Suppressor macrophage (primary cell): ENCODE data around the gene SEMA5A.

Source experiments
- DNase-seq, 4 experiments: peaks; one replicate each; pipeline ENCODE4 v3.0.0-alpha.2; 2020 to 2022

SEMA5A gene

GRCh38 chr5:9105851-9106250 lies 440.0 kb downstream of the SEMA5A start:
- no peak for DNase-seq

- DNase-seq, result no peak
Measured at GRCh38 chr5:9104571-9105339, 441.1 kb downstream of the SEMA5A start.

DNA sequence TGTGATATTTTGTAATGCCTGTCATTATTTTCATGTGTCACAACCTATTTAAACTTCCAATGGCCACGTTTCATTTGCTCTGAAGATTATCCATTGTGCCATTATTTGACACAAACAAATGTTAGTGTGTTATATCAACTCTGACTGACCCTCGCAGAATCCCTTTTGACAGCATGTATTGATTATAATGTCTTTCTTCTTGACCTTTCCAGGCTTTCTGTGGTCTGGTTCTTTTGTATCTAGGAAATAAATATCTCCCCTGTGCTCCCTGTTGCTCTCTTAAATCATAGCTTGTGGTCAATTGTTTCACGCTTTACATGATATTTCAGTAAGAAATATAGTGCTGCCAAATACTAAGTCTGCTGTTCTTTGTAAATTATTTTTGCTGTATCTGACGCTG lies 442.6 kb downstream of the SEMA5A start:
- no peak for DNase-seq

DNA sequence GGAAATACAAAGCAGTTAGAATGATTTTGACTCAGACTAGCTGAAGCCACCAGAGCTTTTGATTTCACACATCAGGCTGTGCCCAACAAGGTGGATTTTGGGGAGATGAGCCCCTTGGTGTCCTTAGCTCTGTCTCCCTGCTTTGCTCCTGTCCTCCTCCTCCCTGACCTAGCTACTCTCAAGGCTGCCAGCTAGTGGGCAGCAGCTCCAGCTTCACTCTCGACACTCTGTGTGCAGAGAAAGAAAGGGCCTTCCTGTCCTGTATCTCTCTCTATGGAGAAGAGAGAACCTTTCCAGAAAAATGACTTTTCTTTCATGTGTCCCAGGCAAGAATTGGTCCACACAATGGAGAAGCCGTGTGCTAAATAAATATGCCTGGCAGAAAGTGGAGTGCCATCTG lies 446.2 kb downstream of the SEMA5A start:
- no peak for DNase-seq

- no peak for DNase-seq
Measured at GRCh38 chr5:9098990-9099389, 446.9 kb downstream of the SEMA5A start.

DNA sequence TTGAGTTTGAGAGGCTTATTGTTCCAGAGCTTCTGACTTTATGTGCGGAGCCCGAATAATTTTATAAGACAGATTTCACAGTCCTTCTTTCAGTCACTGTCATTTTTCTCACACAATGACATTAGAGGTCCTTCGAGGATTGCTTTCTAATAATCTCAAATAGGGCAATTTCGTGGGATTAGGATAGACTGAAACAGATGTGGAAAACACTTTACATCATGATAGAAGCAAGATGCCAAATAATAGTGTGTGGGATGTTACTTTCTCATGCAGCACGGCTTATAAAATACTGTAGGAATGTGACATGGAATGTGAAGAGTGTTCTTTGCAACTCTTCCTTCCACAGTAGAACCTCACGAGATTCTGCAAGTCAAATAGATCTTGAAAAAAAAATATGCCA lies 451.3 kb downstream of the SEMA5A start:
- DNase-seq, result no peak

DNA sequence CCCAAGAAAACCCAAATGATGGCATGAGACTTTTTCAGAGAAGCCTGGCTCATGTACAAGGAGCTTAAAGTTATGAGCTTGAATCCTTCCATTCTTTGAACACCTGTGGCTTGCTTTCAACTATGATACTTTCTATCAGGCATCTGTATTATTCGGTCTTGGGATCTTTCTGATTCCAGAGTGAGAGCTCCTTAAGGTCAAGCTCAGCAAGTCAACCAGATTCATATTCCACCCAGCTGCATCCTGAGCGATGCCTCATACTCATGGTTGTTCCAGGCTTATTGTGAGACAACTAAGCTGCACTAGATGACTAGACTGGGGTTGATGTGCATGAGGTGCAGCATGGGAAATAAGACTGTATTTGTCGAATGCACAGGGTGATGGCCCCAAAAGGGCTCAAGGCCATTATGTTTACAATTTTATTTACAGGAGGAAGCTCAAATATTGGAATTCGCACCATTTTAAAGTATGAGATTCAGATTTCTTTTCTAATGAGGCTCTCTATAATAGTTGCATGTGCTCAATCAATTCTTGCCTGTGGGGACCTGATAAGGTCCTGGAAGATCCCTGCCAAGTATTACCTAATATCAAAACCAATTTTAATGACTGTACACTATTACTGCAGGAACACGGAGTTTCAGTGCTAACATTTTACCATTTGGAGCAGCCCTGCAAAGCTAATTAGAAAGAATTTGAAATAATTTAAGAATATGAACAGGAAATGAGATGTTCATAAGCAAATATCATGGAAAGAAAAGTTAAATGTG lies 453.8 kb downstream of the SEMA5A start:
- DNase-seq, result no peak

GRCh38 chr5:9090381-9091026 lies 455.4 kb downstream of the SEMA5A start:
- no peak for DNase-seq

DNA sequence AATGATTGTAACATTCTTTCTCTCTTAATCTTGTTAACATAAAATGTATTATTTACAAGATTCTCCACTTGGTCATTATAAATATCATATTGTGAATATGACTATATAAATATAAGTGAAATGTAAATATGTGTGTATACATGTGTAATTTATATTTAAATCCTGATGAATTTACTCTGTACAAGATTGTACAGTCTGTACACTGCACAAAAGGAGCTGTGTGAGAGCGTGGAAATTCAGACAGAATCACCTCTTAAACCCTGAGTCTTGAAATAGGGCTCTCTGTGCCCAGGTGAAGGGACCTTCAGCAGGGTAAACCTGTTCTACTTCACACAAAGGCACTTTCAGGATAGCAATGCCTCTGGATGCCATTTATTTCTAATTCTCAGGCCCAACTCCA lies 456.0 kb downstream of the SEMA5A start:
- no peak for DNase-seq

GRCh38 chr5:9082996-9083395 lies 462.9 kb downstream of the SEMA5A start:
- no peak for DNase-seq

DNA sequence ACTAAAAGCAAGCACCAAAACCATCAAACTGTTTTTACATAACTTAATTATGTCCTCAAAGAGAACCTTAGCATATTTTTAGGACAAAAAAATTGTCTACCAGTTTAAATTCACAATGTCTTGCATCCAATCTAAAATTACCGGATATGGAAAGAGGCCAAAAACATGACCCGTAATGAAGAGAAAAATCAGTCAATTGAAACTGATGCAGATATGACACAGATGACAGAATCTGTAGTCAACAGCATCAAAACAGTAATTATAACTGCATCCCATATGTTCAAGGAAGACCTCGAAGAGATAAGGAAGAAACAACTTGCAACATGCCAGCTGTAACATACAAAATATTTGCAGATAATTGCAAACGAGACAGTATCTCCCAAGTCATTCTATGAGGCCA lies 473.2 kb downstream of the SEMA5A start:
- no peak for DNase-seq

GRCh38 chr5:9071524-9071923 lies 474.4 kb downstream of the SEMA5A start:
- no peak for DNase-seq

- DNase-seq, result no peak
Measured at GRCh38 chr5:9071074-9071473, 474.8 kb downstream of the SEMA5A start.

GRCh38 chr5:9069650-9070049 lies 476.2 kb downstream of the SEMA5A start:
- DNase-seq, result no peak

DNA sequence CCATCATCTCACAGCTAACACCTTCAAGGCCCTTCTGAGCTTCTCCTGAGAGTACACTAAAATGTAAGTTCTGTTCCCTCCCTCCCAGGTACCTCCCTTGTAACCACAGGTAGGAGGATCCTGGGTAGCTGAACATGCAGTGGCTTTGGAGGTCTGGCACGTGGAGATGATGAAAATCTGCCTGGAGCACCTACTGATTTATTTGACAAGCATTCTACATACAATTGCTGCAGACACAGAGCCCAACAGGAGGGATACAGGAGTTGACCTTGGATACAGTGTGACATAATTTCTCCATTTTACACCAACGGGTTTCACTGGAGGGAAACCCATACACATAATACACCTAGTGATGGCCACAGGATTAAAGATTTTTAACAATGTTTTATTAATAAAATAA lies 478.7 kb downstream of the SEMA5A start:
- DNase-seq, result no peak

DNA sequence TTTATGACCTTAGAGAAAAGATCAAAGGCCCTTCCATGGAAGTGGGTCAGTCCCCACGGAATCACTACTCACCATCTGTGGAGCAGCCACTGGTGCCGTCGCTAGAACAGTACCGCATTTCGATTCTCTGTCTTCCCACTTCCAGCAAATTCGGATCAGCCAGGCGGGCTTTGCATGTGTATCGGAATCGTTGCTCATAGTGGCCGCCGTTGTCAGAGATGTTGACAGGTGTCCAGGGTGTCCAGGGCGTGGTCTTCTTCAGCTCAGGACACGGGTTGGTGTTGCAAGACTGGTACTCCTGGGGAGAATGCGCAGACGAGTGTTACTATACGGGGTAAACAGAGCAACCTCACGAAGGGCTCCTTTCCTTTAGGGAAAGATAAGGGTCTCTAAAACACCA lies 479.5 kb downstream of the SEMA5A start:
- DNase-seq, result no peak

GRCh38 chr5:9063615-9064245 lies 482.1 kb downstream of the SEMA5A start:
- no peak for DNase-seq

GRCh38 chr5:9062873-9063272 lies 483.0 kb downstream of the SEMA5A start:
- DNase-seq, result no peak

DNA sequence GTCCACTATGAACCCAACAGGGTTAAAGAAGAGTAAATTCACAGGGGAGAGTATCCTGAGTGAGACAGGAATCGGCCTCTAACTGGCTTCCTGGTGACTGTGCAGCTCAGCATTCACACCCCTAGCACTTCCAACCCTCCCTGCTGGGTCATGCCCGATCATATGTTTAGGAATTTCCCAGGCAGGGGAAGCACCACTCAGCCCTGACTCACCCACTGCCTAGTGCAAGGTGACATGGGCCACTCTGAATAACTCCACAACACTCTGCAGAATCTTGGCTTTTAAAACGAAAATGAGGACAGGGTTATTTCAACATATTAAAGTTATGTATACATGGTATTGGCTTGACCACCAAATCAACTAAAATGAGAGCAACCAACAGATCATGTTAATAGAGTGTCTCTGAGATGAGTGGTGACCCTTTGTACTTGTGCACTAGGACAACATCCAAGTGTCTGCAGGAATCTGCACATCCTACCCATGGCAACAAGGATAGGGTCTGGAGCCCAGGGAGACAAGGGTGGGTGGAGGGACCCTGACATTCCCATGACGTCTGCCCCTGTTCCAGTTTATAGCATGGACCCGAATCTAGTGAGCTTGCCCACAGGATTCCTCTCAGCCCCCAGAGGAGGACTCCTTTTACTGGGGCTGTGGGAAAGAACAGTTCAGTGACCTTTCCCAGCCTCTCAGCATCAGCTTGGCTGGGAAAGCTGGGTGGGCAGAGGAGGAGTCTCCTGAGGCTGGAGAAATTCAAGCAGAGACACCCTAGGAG lies 485.8 kb downstream of the SEMA5A start:
- DNase-seq, result no peak

GRCh38 chr5:9058666-9059065 lies 487.2 kb downstream of the SEMA5A start:
- no peak for DNase-seq

DNA sequence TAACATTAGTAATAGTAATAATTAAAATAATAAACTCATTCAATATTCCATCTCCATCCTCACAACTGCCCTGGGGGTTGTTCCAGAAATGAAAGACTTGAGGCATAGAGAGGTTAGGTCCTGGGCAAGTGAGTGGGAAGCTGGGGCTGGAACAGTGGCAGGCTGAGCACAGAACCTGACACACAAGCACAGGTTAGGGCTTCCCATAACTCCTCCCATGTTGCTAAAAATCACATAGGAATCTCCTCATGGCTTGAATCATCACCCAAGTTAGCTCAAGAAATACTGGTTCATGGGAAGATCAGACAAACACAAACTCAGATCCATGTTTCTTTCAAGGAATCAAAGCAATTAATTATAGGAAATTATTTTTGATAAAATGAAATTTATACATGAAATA lies 487.7 kb downstream of the SEMA5A start:
- DNase-seq, result no peak

GRCh38 chr5:9057406-9058000 lies 488.4 kb downstream of the SEMA5A start:
- no peak for DNase-seq
